Activated naive CD4-positive, alpha-beta T cell treated with anti-CD3 and anti-CD28 coated beads, Interleukin-2, amount 10 ng/mL, durations not matched to agents 7 days and 5 days (primary cell): Measurements from ENCODE around the gene RAD51B.

Experiments used
- CTCF ChIA-PET: fragments of 350-600 bp; sonication (Branson Sonifier 250); formaldehyde crosslinking; loops from one replicate; lab custom pipeline; 2021; ENCODE audit warnings: antibody characterized with exemption; lab: Charles Lee
- DNase-seq: peaks from one replicate; pipeline ENCODE4 v3.0.0-alpha.2; 2020
- H3K27ac Mint-ChIP-seq: one replicate; pipeline ENCODE4 v1.8.0; 2021; ENCODE audit warnings: mild to moderate bottlenecking, moderate library complexity, mixed read lengths
- H3K27me3 Mint-ChIP-seq: one replicate; pipeline ENCODE4 v1.8.0; 2021; ENCODE audit warnings: mild to moderate bottlenecking, mixed read lengths
- H3K36me3 Mint-ChIP-seq: one replicate; pipeline ENCODE4 v1.8.0; 2021; ENCODE audit warnings: mixed read lengths
- H3K4me1 Mint-ChIP-seq: one replicate; pipeline ENCODE4 v1.8.0; 2021; ENCODE audit warnings: mixed read lengths
- H3K4me3 Mint-ChIP-seq: one replicate; pipeline ENCODE4 v1.8.0; 2021; ENCODE audit warnings: mild to moderate bottlenecking, moderate library complexity, mixed read lengths
- H3K9me3 Mint-ChIP-seq: one replicate; pipeline ENCODE4 v1.8.0; 2021; ENCODE audit warnings: mixed read lengths

The RAD51B gene

DNA sequence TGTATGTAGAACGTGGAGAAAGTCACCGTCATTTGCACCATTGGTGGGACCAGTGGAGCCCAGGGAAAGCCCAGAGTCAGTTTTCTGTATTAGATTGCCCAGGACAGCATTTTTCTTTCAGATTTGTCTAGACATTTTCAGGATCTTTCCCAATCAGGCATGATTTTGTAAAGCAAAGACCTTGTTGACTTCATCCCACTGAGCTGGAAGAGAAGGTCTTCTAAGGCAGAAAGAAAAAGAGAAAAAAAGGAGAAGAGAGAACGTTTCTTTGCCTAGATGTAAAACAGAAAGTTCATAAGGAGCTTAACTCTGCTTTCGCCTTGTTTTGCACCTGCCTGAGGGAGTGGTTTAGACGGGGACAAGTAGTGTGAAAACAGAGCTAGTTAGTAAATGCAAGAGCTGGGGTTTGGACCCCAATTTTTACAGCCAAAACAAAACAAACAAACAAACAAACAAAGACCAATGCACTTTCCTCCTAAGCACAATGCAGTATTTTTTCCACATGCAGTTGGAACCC is 700.1 kb downstream of the RAD51B start:
- no peak overlapping the region for H3K4me3 Mint-ChIP-seq
- no peak for DNase-seq
- CTCF ChIA-PET = interaction anchor here (1.0 to 2.4 kb wide), 2 partner anchors 12 to 14 kb away, joined by 3 to 6 read pairs; no protein-coding TSS in a partner anchor
- H3K9me3 Mint-ChIP-seq = no peaks in the 10 kb centered on the region
- H3K36me3 Mint-ChIP-seq = no peaks in the 10 kb centered on the region
- peaks cover 3% of the 10 kb centered on the region for H3K4me1 Mint-ChIP-seq
- no peak overlapping the region for H3K27ac Mint-ChIP-seq
- H3K27me3 Mint-ChIP-seq = no peaks in the 10 kb centered on the region

DNA sequence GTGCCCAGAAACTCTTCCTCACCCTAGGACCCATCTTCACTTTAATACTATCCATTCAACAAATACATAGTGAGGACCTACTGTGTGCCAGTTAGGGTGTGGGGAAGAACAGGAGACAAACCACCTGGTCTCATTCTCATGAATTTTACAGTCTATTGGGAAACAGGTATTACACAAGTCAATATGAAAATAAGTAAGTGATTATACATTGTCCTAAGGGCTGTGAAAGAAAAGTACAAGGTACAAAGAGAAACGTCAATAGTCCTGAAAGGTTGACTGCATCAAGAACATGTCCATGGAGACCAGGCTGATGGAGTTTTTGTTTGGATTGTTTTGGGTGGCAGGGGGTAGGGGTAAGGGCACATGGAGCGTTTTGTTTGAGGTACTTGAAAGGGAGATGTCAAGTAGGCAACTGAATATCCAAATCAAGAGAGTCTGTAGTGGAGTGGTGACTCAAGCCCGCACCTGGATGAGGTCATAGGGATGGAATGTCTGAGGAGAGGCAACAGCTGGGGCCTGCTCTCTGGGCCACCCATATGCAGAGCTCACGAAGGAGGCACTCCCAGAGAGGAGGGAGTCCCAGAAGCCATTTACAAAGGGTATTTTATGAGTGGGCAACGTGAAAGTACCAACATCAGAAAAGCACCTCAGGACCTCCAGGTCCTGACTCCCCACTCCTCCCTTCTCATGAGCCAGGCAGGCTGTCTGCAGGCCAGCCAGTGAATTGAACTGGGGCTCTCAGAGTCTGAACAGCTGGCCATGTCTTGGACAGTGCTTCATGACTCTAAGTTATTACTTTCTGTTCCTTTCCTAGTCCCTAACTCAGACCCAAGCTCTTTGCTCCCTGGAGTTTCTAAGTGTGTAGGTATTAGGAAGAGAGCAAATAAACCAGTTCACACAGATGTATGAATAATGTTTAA is 701.3 kb downstream of the RAD51B start:
- peaks cover 3% of the 10 kb centered on the region for H3K4me1 Mint-ChIP-seq
- no peaks in the 10 kb centered on the region for H3K36me3 Mint-ChIP-seq
- H3K27me3 Mint-ChIP-seq = no peaks in the 10 kb centered on the region
- no peak overlapping the region for H3K27ac Mint-ChIP-seq
- DNase-seq = no peak
- H3K4me3 Mint-ChIP-seq = no peak overlapping the region
- CTCF ChIA-PET = interaction anchor here (0.6 to 2.4 kb wide), 2 partner anchors 13 to 36 kb away, joined by 3 to 6 read pairs; no protein-coding TSS in a partner anchor
- H3K9me3 Mint-ChIP-seq = no peaks in the 10 kb centered on the region

DNA sequence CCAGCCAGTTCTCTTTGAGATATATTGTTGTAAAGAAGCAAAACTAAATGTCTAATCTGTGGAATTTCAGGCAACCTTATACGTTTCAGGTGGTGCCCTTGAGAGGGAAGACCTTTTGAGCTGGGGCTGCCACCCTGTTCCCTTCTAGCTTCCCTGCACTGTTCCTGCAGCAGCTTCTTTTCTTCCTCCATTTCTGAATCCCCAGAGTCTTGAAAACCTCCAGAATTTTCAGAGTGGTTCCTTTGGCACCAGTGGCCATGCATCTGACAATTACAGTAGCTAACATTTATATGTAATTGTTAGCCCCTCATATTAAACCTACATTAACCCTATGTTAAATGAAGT is 702.0 kb downstream of the RAD51B start:
- no peak for DNase-seq
- Mint-ChIP-seq H3K9me3 (no peaks in the 10 kb centered on the region), H3K4me1 (peaks cover 3% of the 10 kb centered on the region), H3K36me3 (no peaks in the 10 kb centered on the region), H3K4me3 (no peak overlapping the region), H3K27ac (no peak overlapping the region), H3K27me3 (no peaks in the 10 kb centered on the region)
- CTCF ChIA-PET = interaction anchor here (0.6 to 2.4 kb wide), 2 partner anchors 12 to 36 kb away, joined by 3 to 6 read pairs; no protein-coding TSS in a partner anchor

DNA sequence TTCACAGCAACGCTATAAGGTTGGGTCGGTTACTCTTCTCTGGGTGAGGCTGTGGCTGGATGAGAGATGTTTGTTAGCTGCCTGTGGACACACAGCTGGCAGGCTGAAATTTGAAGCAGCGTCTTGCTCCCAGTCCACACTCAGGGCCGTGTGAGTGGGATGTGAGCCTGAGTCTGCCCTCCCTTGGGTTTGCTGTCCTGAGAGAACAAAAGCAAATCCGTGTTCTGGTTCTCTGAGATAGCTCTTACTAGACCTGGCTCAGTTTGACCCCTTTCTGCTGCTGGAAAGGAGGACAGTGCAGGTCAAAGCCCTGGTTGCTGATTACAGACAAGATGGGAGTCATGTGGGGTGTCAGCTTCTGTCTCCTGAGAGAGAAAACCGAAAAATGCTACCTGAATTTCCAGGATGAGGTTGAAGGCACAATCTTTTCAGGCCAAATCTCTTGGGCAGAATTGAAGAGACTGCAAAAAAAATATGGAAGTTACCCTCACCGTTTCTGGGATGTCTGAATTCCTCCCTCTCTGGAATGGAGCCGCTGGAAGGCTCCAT is 702.5 kb downstream of the RAD51B start:
- H3K4me3 Mint-ChIP-seq = no peak overlapping the region
- no peaks in the 10 kb centered on the region for H3K36me3 Mint-ChIP-seq
- H3K27me3 Mint-ChIP-seq = peaks cover 4% of the 10 kb centered on the region
- no peak for DNase-seq
- no peaks in the 10 kb centered on the region for H3K9me3 Mint-ChIP-seq
- no peak overlapping the region for H3K27ac Mint-ChIP-seq
- H3K4me1 Mint-ChIP-seq = peaks cover 3% of the 10 kb centered on the region
- CTCF ChIA-PET = interaction anchor here (2.4 kb wide), 1 partner anchor 11 kb away, joined by 6 read pairs; no protein-coding TSS in a partner anchor

DNA sequence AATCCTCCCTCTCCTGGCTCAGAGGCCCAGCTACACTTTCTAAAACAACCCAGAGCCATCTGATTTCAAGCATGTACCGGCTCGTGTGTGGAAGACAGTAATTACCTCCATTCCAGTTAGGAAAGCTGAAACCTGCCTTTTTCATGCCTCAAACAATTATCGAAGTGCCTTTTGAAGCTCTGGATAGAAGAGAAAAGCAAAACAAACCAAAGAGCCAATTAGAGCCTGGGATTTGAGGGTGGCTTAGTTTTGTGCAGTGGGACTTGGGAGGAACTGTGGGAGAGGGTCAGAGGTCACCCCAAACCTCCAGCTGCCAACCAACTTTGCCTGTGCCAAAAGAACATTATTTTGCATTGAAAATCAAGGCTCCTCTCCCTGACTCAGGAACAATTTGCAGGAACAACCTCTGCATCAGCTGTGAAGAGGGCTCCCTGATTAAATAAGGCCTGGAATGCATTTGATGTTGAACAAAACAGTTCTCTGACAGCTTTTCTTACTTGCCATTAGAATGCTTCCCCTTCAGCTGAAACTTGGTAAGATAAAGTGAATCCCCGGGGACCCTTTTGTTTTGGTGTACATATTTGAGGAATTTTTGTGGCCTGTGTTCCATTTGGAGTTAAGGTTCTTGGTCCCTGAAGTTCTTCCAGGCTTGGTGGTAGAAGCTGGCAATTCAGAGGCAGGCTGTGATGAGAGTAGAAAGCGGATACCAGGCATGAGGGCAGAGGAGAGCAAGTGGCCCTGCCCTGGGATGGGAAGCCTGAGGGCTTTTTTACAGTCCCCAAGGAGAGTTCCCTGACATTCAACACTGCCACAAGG is 703.1 kb downstream of the RAD51B start:
- Mint-ChIP-seq H3K36me3 (no peaks in the 10 kb centered on the region), H3K27me3 (peaks cover 8% of the 10 kb centered on the region), H3K9me3 (no peaks in the 10 kb centered on the region), H3K4me1 (peaks cover 3% of the 10 kb centered on the region), H3K4me3 (no peak overlapping the region), H3K27ac (no peak overlapping the region)
- CTCF ChIA-PET = no interaction called here
- DNase-seq = no peak

DNA sequence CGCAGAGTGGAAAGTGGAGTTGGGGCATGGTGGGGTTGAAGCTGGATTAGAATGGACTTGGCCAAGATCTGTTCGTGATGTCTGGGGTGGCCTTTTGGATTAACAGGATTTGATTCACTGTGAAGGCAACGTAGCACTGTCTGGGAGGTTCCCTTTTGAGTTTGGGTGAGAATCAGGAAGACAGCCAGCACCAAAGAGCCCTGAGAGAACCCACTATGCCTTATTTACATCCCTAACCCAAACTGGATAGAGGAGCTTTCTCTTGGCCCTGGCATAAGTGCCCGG is 703.7 kb downstream of the RAD51B start:
- H3K4me1 Mint-ChIP-seq = peaks cover 3% of the 10 kb centered on the region
- CTCF ChIA-PET = no interaction called here
- no peak overlapping the region for H3K4me3 Mint-ChIP-seq
- DNase-seq = no peak
- peaks cover 8% of the 10 kb centered on the region for H3K27me3 Mint-ChIP-seq
- H3K27ac Mint-ChIP-seq = no peak overlapping the region
- no peaks in the 10 kb centered on the region for H3K36me3 Mint-ChIP-seq
- H3K9me3 Mint-ChIP-seq = peaks cover 3% of the 10 kb centered on the region

DNA sequence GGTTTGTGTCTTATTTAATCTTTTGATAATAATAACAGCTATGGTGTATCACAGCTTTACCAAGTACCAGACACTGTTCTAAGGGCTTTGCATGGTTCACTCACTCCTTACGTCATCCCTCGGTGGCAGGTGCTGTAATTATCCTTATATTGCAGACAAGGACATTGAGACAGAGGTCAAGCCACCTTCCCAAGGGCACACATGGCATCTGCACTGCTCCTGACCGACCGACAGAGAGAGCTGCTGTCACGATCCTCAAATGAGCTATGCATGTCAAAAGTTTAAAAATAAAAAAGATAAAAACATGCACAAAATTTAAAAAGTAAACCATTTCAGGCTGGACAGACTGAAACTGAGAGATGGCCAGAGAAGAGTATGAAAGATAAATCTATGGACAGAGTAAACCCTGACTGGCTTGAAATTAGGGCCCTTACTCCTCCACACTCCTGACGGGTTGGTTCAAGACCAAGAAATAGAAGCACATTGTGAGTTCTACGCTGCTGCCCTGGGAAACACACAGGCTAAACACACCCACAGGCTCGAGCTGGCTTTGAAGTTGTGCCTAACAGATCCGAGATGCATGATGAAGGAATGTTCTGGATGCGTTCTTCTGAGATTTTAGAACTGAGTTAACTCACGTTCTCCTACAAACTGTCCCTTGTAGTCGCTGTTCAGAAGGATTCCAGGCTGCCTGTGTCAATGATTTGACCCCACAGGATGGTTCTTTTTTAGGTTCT is 704.6 kb downstream of the RAD51B start:
- Mint-ChIP-seq H3K4me3 (no peak overlapping the region), H3K27me3 (peaks cover 8% of the 10 kb centered on the region), H3K36me3 (no peaks in the 10 kb centered on the region), H3K27ac (no peak overlapping the region), H3K9me3 (peaks cover 3% of the 10 kb centered on the region), H3K4me1 (peaks cover 3% of the 10 kb centered on the region)
- no peak for DNase-seq
- CTCF ChIA-PET = interaction anchor here (0.6 kb wide), 1 partner anchor 47 kb away, joined by 3 read pairs; no protein-coding TSS in a partner anchor

DNA sequence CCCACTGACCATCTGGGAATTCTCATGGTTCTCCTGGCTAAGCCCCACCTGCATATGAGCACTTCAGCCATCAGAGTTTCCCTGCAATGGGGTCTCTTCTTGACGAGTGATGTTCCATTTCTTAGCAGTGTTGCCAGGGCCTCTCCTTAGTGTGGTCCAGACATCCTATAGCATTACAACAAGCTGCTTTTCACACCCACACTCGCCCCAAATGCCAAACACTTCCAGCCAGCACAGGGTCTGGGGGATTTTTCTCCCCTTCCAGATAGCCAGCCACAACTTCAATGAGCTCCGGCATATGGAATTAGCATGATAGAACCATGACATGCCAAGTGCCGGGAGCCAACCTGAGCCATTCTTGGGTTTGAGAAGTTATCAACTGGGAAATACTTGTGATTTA is 705.9 kb downstream of the RAD51B start:
- no peak overlapping the region for H3K27ac Mint-ChIP-seq
- peaks cover 8% of the 10 kb centered on the region for H3K27me3 Mint-ChIP-seq
- H3K4me1 Mint-ChIP-seq = no peaks in the 10 kb centered on the region
- no peak overlapping the region for H3K4me3 Mint-ChIP-seq
- no peak for DNase-seq
- H3K9me3 Mint-ChIP-seq = peaks cover 15% of the 10 kb centered on the region
- CTCF ChIA-PET = no interaction called here
- peaks cover 3% of the 10 kb centered on the region for H3K36me3 Mint-ChIP-seq

DNA sequence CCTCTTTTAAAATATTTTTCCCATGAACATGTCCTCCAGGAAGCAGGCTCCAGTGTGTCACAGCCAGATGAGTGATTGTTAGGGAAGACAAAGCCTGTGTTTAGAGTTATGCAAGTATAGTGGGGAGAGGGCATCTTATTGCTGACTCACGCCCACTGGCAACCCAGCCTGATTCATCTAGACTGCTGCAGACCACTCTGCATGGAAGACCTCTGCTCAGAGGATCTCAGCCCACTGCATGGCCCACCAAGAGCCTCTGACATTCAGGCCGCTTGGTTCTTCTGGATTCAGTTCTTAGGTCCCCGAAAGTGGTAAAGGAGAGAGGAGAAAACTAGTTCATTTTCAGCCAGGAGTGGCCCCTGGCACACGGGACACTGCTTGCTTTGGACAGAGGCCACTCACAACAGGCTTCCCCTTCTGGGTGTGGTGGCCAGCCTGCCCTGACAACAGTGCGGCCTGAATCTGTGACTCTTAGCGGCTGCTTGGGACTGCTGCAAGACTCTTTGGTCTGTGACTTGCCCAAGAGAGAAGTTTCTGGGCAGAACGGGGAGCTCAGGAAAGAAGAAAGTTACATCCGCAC is 707.0 kb downstream of the RAD51B start:
- Mint-ChIP-seq H3K27ac (no peak overlapping the region), H3K36me3 (peaks cover 4% of the 10 kb centered on the region), H3K4me1 (no peaks in the 10 kb centered on the region), H3K9me3 (peaks cover 18% of the 10 kb centered on the region), H3K4me3 (no peak overlapping the region), H3K27me3 (peaks cover 8% of the 10 kb centered on the region)
- CTCF ChIA-PET = no interaction called here
- no peak for DNase-seq

DNA sequence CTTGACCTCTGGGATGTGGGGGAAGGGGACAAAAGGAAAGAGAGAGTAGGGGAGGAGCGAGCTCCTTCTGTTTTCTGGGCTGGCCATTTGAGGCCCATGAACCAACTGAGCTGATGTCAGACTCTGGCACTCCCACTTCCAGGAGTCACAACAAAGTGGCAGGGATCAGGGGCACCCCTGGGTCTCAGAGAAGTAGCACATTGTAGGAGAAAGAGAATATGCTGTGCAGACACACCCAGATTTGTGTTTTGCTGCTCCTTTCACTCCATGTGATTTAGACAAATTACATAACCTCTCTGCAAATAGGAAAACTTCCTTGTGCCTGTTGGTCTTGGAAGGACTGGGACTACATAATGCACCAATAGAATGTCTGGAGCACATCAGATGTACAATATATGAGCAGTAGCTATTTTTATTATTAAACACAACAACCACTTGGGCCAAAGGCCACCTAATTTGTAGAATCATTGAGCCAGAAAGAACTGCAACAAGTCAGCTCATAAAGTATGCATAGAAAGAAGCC is 707.8 kb downstream of the RAD51B start:
- Mint-ChIP-seq H3K27ac (no peak overlapping the region), H3K27me3 (peaks cover 8% of the 10 kb centered on the region), H3K4me1 (no peaks in the 10 kb centered on the region)

DNA sequence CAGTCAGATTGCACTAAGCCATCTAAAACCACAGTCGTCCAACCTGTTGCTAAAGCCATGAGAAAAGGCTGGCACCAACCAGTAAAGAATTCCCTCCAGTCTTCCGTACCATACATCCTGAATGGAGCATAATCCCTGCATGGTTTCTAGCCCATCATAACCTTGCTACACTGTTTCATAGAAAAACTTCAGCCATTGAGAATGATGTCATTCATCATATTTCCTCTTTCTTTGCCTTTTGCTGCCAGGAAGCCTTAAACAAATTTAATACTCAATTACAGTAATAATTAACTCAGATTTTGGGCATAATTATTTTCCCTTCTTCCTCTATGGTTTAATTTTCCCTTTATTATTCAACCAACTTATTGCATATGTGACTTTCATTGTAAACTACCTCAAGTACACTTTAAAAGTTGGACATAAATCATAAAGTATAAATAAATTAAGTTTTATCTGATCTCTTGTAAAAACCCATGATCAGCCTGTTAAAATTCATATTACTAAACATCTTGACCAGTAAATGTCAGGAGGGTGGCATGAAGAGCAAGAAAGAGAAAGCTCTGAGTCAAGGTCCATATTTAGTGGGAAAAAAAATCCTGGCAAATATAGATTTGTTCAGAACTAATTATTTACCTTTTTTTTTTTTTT is 708.6 kb downstream of the RAD51B start:
- CTCF ChIA-PET = no interaction called here

More for the DNA sequence above, 707.8 kb downstream of the RAD51B start:
- DNase-seq = no peak
- peaks cover 18% of the 10 kb centered on the region for H3K9me3 Mint-ChIP-seq
- peaks cover 4% of the 10 kb centered on the region for H3K36me3 Mint-ChIP-seq
- H3K4me3 Mint-ChIP-seq = no peak overlapping the region
- CTCF ChIA-PET = no interaction called here

DNA sequence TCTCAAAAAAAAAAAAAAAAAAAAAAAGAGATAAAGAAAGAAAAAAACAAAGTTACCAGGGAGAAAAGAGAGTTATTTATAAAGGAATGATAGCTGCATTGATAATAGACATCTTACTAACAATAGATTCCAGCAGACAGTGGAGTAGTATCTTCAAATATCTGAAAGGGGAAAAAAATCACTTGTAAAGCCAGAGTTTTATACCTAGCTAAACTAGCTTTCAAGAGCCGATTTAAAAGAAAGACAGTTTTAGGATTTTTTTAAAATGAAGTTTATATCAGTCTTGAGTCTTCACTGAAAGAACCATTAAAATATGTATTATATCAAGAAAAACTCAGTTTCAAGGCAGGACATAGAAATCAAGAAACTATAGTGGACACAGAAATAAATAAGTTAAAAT is 710.9 kb downstream of the RAD51B start:
- H3K36me3 Mint-ChIP-seq = peaks cover 4% of the 10 kb centered on the region
- peaks cover 11% of the 10 kb centered on the region for H3K27me3 Mint-ChIP-seq
- no peak overlapping the region for H3K27ac Mint-ChIP-seq
- no peak overlapping the region for H3K4me3 Mint-ChIP-seq
- H3K9me3 Mint-ChIP-seq = peaks cover 22% of the 10 kb centered on the region
- CTCF ChIA-PET = no interaction called here
- H3K4me1 Mint-ChIP-seq = no peaks in the 10 kb centered on the region
- no peak for DNase-seq

More for the DNA sequence above, 708.6 kb downstream of the RAD51B start:
- no peaks in the 10 kb centered on the region for H3K4me1 Mint-ChIP-seq
- H3K27me3 Mint-ChIP-seq = peaks cover 8% of the 10 kb centered on the region
- no peak overlapping the region for H3K4me3 Mint-ChIP-seq
- no peak for DNase-seq
- peaks cover 19% of the 10 kb centered on the region for H3K9me3 Mint-ChIP-seq
- H3K27ac Mint-ChIP-seq = no peak overlapping the region
- peaks cover 4% of the 10 kb centered on the region for H3K36me3 Mint-ChIP-seq

DNA sequence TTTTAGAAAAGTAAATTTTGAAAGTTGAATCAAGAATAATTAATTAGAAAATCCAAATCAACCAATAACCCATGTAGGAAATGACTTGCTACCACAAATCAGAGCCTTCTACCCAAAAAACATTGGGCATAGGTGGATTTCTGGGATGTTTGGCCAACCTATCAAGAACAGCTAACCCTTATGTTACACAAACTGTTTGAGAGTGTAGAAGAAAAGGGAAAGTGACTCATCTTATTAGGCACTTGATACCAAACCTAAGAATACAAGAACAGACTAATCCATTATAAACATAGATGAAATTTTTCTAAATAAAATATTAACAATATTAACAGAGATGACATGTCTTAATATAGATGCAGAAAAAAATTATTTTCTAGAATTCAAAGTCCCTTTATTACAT is 712.9 kb downstream of the RAD51B start:
- Mint-ChIP-seq H3K4me1 (no peaks in the 10 kb centered on the region), H3K4me3 (no peak overlapping the region), H3K27me3 (peaks cover 4% of the 10 kb centered on the region), H3K27ac (no peak overlapping the region), H3K9me3 (peaks cover 22% of the 10 kb centered on the region), H3K36me3 (peaks cover 4% of the 10 kb centered on the region)
- CTCF ChIA-PET = interaction anchor here (2.0 kb wide), 1 partner anchor 12 kb away, joined by 6 read pairs; no protein-coding TSS in a partner anchor
- DNase-seq = no peak
